Measurements from ENCODE around the gene ANXA2.
"Not testable (repeated sequence)": the region's sequence is repeated elsewhere in the genome, so short reads cannot be mapped to it uniquely, and the experiment has no call there.

The ANXA2 gene

DNA sequence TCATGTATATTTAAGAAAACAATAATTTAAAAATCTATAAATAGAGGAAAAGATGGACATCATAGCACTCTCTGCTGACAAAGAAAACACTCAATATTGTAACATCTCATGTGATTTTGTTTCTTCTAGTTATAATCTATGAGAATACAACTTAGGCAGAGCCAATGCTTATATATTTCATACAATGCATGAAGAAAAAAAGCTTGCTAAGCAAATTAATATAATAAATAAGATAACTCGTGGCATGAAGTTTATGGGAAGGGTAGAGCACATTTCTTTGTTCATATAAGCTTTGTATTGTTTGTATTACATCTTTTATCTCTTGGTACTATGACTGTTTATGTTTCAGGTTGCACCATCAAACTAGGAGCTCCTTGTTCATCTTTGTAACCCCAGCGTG lies 7.6 kb upstream of the ANXA2 start:
- Histone ChIP-seq H3K9ac (no peak overlapping the region), H3K36me3 (ENCODE audit: control insufficient read depth, insufficient read depth, low read length) (no peaks in the 10 kb centered on the region), H3K9me3 (ENCODE audit: control insufficient read depth, low read length) (no peaks in the 10 kb centered on the region), H3K4me3 (ENCODE audit: low read depth, low read length) (no peak overlapping the region), H3K4me1 (no peaks in the 10 kb centered on the region), H3K4me2 (ENCODE audit: low read length) (no peak overlapping the region), H3K27ac (no peak overlapping the region), H3K79me2 (no peaks in the 10 kb centered on the region), H2AFZ (no peak overlapping the region), H3K27me3 (ENCODE audit: control insufficient read depth, insufficient read depth, low read length) (no peaks in the 10 kb centered on the region)
- no peak for TF ChIP-seq CTCF (IDR thresholded peaks at IDR 0.05)

- not testable (repeated sequence) for H3K4me3 ChIP-seq (ENCODE audit: low read depth, low read length); H3K36me3 ChIP-seq (ENCODE audit: control insufficient read depth, insufficient read depth, low read length); H3K9ac ChIP-seq; H3K4me1 ChIP-seq; H3K27me3 ChIP-seq (ENCODE audit: control insufficient read depth, insufficient read depth, low read length); H2AFZ ChIP-seq; H3K27ac ChIP-seq; H3K4me2 ChIP-seq (ENCODE audit: low read length); H3K9me3 ChIP-seq (ENCODE audit: control insufficient read depth, low read length); H3K79me2 ChIP-seq
These were observed 6.6 kb upstream of the ANXA2 start for GRCh38 chr15:60404351-60404750.

DNA sequence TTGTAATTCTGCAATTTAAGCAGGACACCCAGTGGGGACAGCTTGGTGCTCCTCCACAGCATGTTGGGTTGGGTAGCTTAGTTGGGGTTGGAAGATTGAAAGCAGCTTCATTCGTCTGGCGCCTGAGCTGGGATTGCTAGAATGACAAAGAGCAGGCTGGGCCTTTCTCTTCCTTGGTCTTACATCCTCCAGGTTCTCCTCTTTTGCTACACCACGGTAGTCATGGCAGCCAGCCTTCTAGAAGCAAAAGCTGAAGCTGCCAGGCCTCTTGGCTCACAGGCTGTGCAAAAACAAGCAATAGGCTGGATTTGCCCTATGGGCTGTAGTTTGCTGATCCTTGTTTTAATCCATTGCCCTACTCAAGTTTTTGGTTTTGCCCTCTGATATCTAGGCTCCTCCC lies 3.2 kb upstream of the ANXA2 start:
- Histone ChIP-seq H3K9ac (no peak overlapping the region), H2AFZ (no peak overlapping the region), H3K27ac (no peak overlapping the region), H3K4me2 (ENCODE audit: low read length) (no peak overlapping the region), H3K79me2 (peaks cover 2% of the 10 kb centered on the region), H3K4me3 (ENCODE audit: low read depth, low read length) (no peak overlapping the region), H3K27me3 (ENCODE audit: control insufficient read depth, insufficient read depth, low read length) (no peaks in the 10 kb centered on the region), H3K4me1 (no peaks in the 10 kb centered on the region), H3K36me3 (ENCODE audit: control insufficient read depth, insufficient read depth, low read length) (no peaks in the 10 kb centered on the region), H3K9me3 (ENCODE audit: control insufficient read depth, low read length) (no peaks in the 10 kb centered on the region)
- TF ChIP-seq CTCF (IDR thresholded peaks at IDR 0.05) = no peak

DNA sequence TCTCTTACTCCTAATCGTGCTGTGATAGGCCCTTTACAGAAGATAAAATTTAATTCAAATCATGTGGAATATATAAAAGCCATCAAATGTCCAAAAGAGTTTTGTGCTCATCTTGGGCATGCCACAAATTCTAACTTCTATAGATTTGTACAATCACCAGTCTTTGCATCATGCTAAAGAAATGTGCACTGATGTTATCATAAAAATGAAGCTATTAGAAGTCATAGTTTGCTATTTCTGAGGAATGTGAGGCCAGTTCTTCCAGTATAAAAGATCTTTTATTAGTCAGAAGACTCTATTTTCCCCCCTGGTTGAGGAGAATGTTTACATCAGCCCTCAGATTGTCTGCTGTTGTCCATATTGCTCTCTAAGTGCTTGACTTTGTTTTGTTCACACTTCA lies 2.1 kb upstream of the ANXA2 start:
- no peak for TF ChIP-seq CTCF (IDR thresholded peaks at IDR 0.05)
- H3K36me3 ChIP-seq (ENCODE audit: control insufficient read depth, insufficient read depth, low read length) = no peaks in the 10 kb centered on the region
- H3K9ac ChIP-seq = no peak overlapping the region
- H3K4me1 ChIP-seq = no peaks in the 10 kb centered on the region
- no peak overlapping the region for H3K27ac ChIP-seq
- H3K4me2 ChIP-seq (ENCODE audit: low read length) = no peak overlapping the region
- H2AFZ ChIP-seq = no peak overlapping the region
- no peak overlapping the region for H3K4me3 ChIP-seq (ENCODE audit: low read depth, low read length)
- H3K9me3 ChIP-seq (ENCODE audit: control insufficient read depth, low read length) = no peaks in the 10 kb centered on the region
- no peaks in the 10 kb centered on the region for H3K27me3 ChIP-seq (ENCODE audit: control insufficient read depth, insufficient read depth, low read length)
- peaks cover 2% of the 10 kb centered on the region for H3K79me2 ChIP-seq

- no peak overlapping the region for H3K4me2 ChIP-seq (ENCODE audit: low read length)
- H3K36me3 ChIP-seq (ENCODE audit: control insufficient read depth, insufficient read depth, low read length) = no peaks in the 10 kb centered on the region
- peaks cover 2% of the 10 kb centered on the region for H3K79me2 ChIP-seq
- no peak overlapping the region for H3K9ac ChIP-seq
- no peaks in the 10 kb centered on the region for H3K27me3 ChIP-seq (ENCODE audit: control insufficient read depth, insufficient read depth, low read length)
- TF ChIP-seq CTCF (IDR thresholded peaks at IDR 0.05) = no peak
- H2AFZ ChIP-seq = no peak overlapping the region
- H3K4me1 ChIP-seq = no peaks in the 10 kb centered on the region
- H3K27ac ChIP-seq = no peak overlapping the region
- H3K9me3 ChIP-seq (ENCODE audit: control insufficient read depth, low read length) = no peaks in the 10 kb centered on the region
- H3K4me3 ChIP-seq (ENCODE audit: low read depth, low read length) = no peak overlapping the region
These were observed 1.6 kb upstream of the ANXA2 start for GRCh38 chr15:60399246-60399915.

Data from parathyroid adenoma (tissue), 2 donors.